Measurements from ENCODE around the gene GAS1.
A peak's percentile ranks its signal among the peaks of the same experiment; 100 is the strongest.

Gene GAS1

DNA sequence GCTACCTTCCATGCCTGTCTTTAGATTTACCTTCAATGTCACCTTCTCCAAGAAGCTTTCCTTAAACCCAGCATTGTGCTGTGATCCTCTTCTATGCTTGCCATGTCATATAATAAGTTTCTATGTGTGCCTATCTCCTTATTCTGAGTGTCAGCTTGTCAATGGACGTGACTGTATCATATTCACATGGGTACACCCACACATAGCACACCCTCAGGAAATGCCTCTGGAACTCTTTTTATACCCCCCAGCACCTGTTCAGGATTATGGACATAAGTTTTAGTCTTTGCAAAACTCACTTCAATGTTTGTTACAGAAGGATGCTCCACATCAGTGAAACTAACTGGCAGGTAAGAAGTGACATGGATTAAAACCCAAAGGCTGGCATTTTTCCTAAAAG, 7.4 kb downstream of the GAS1 start:
- TF ChIP-seq JUND (IDR thresholded peaks at IDR 0.05; ENCODE audit: low read depth) = no peak
- in situ Hi-C loops (cut with HindIII; ENCODE audit: low pct_unique_long_range_greater_than_20kb, low sequenced_read_pairs) = no loop called here
- no peak for DNase-seq (ENCODE audit: low read depth in 1 of 2, low spot score in 1 of 2)

DNA sequence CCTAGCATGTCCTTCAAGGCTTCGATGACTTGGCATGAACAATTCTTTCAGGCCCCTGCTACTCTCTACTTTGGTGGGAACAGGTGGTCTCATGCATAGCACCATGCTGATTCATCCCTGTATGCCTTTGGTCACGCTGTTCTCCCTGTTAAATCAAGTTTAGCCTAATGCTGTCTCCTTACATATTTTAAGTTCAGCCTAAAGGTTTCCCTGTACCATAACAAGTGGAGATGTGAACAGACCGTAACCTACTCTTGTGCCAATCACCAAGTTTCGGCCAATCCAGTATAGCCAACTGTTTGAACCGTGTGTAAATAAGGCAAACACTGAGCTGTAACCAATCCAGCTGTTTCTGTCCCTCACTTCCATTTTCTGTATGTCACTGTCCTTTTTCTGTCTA, 8.0 kb downstream of the GAS1 start:
- in situ Hi-C loops (cut with HindIII; ENCODE audit: low pct_unique_long_range_greater_than_20kb, low sequenced_read_pairs) = no loop called here
- TF ChIP-seq JUND (IDR thresholded peaks at IDR 0.05; ENCODE audit: low read depth) = no peak

GRCh38 chr9:86938780-86939179, 8.5 kb downstream of the GAS1 start:
- DNase-seq (ENCODE audit: low read depth in 1 of 2, low spot score in 1 of 2) = no peak
- no peak for TF ChIP-seq JUND (IDR thresholded peaks at IDR 0.05; ENCODE audit: low read depth)
- in situ Hi-C loops (cut with HindIII; ENCODE audit: low pct_unique_long_range_greater_than_20kb, low sequenced_read_pairs) = no loop called here

More for the DNA sequence above, 8.0 kb downstream of the GAS1 start:
- no peak for DNase-seq (ENCODE audit: low read depth in 1 of 2, low spot score in 1 of 2)

DNA sequence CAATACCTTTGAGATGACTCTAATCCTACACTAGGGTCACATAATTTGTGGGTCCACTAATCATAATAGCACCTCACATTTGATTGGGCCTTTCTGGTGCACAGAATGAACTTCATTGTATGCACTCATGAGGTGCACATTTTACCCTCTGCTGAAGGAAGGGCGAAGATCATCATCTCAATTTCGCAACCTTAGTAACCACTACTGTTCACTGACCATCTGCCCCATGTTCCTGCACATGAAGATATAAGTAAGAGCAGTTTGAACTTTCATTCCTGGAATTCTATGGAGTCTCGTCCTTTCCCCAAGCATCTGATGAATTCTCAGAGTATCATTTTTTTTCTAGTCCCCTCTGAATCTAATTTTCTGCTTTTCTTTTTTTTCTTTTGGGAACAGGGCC, 21.2 kb downstream of the GAS1 start:
- in situ Hi-C loops (cut with HindIII; ENCODE audit: low pct_unique_long_range_greater_than_20kb, low sequenced_read_pairs) = no loop called here
- DNase-seq (ENCODE audit: low read depth in 1 of 2, low spot score in 1 of 2) = no peak
- TF ChIP-seq JUND (IDR thresholded peaks at IDR 0.05; ENCODE audit: low read depth) = no peak

- TF ChIP-seq JUND (IDR thresholded peaks at IDR 0.05; ENCODE audit: low read depth) = no peak
- in situ Hi-C loops (cut with HindIII; ENCODE audit: low pct_unique_long_range_greater_than_20kb, low sequenced_read_pairs) = no loop called here
- DNase-seq (ENCODE audit: low read depth in 1 of 2, low spot score in 1 of 2) = no peak
These were observed 21.6 kb downstream of the GAS1 start for GRCh38 chr9:86925686-86926085.

- DNase-seq (ENCODE audit: low read depth in 1 of 2, low spot score in 1 of 2) = no peak
- no peak for TF ChIP-seq JUND (IDR thresholded peaks at IDR 0.05; ENCODE audit: low read depth)
- in situ Hi-C loops (cut with HindIII; ENCODE audit: low pct_unique_long_range_greater_than_20kb, low sequenced_read_pairs) = no loop called here
These were observed 23.1 kb downstream of the GAS1 start for GRCh38 chr9:86924206-86924605.

DNA sequence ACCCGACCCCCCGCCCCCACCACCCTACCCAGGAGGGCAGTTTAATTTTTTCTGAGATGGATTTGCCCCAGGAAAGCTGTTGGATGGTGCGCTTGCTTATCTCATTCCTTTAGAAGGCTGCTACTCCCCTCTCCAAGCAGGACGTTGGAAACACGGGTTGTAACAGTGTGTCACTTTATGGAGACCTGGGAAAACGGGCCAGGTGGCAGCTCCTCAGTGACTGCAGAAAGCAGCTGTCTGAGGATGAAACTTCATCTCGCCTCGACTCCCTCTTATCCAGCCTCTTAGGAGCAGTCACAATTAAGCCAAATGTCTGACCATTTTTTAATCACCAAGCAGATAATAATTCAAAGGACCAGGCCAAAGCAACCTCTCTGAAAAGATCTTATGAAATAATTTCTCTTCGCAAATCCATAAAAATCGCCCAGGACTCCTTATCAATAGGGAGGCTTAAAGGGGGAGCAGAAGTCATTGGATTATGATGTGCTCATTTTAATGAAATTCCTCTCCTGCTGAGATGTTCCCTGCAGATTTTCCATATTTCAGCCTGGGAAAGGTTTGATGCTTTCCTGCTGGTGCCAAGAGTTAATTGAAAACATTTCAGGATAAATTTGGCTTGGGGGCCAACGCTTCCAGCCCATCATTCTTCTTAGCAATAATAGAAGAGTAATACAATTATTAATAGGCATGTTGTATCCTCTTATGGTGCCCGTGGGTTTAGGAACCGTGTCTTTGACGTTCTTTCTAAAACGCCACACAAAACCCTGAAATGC, 26.0 kb downstream of the GAS1 start:
- DNase-seq (ENCODE audit: low read depth in 1 of 2, low spot score in 1 of 2) = no peak
- in situ Hi-C loops (cut with HindIII; ENCODE audit: low pct_unique_long_range_greater_than_20kb, low sequenced_read_pairs) = no loop called here
- no peak for TF ChIP-seq JUND (IDR thresholded peaks at IDR 0.05; ENCODE audit: low read depth)

DNA sequence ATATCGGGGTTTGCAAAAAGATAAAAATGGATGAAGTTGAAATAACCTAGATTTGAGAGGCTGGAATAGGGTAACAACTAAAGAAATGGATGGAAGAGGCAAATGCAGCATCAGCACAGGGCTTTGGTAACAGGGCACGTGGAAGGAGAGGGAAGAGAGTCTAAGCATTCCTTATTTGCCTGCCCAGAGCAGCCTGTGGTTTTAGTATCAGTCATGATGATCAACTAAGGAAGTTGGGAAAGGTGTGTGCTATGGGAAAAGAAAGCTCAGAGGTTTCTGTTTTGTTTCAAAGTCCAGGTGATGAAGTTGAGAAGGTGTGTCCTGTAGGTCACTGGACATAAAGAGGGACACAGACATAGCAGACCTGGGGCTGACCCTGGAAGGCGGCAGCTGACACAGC, 28.8 kb downstream of the GAS1 start:
- in situ Hi-C loops (cut with HindIII; ENCODE audit: low pct_unique_long_range_greater_than_20kb, low sequenced_read_pairs) = no loop called here
- DNase-seq (ENCODE audit: low read depth in 1 of 2, low spot score in 1 of 2) = peak in 1 of 2 experiments; percentile 7
- no peak for TF ChIP-seq JUND (IDR thresholded peaks at IDR 0.05; ENCODE audit: low read depth)

DNA sequence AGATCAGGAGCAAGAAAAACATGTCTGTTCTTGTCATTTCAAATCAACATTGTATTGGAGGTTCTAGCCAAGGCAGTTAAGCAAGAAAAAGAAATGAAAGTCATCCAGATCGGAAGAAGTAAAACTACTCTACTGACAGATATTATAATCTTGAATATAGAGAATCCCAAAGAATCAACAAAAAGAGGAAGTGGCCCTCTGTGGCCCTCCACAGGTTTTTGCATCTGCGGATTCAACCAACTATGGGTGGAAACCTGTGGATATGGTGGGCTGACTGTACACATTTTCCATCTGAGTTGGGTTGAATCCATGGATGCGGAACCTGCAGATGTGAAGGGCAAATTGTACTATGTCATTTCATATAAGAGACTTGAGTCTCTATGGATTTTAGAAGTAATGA, 35.1 kb downstream of the GAS1 start:
- DNase-seq (ENCODE audit: low read depth in 1 of 2, low spot score in 1 of 2) = no peak
- TF ChIP-seq JUND (IDR thresholded peaks at IDR 0.05; ENCODE audit: low read depth) = no peak
- in situ Hi-C loops (cut with HindIII; ENCODE audit: low pct_unique_long_range_greater_than_20kb, low sequenced_read_pairs) = no loop called here

DNA sequence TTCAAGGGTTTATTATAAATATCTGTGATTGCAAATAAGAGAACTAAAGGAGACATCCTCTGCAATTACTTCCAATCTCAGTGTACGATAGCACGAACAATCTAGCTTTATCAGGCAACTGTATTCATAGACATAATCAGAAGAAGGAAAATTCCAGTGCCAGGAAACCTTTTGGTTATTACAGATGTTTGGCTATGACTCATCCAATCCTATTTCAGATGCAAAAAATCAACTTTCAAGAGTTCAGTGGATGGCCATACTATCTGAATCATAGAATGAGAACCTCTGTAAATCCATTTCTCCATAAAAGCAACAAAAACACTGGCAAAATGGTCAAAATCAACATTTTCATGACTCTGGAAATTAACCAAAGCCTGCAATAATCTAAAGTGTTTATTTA, 37.9 kb downstream of the GAS1 start:
- in situ Hi-C loops (cut with HindIII; ENCODE audit: low pct_unique_long_range_greater_than_20kb, low sequenced_read_pairs) = no loop called here
- no peak for DNase-seq (ENCODE audit: low read depth in 1 of 2, low spot score in 1 of 2)
- TF ChIP-seq JUND (IDR thresholded peaks at IDR 0.05; ENCODE audit: low read depth) = no peak

DNA sequence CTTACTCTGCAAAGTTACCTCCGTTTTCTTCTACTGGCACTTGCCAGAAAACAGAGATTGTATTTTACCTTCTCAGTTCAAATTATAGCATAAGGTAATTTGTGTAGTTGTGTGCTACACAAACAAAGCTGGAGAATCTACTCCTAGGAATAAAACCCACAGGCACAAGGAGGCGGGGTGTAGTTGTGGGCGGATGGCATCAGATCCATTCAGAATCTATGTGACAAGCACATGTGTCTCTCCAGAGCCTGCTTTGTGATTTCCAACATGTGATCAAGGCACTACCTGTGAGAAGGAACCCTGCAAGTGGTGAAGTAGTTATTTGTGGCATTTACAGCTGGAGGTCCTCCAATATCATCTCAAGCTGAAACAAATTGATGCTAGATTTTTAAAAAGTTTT, 39.0 kb downstream of the GAS1 start:
- in situ Hi-C loops (cut with HindIII; ENCODE audit: low pct_unique_long_range_greater_than_20kb, low sequenced_read_pairs) = no loop called here
- no peak for TF ChIP-seq JUND (IDR thresholded peaks at IDR 0.05; ENCODE audit: low read depth)
- DNase-seq (ENCODE audit: low read depth in 1 of 2, low spot score in 1 of 2) = no peak

- no peak for DNase-seq (ENCODE audit: low read depth in 1 of 2, low spot score in 1 of 2)
- in situ Hi-C loops (cut with HindIII; ENCODE audit: low pct_unique_long_range_greater_than_20kb, low sequenced_read_pairs) = no loop called here
- no peak for TF ChIP-seq JUND (IDR thresholded peaks at IDR 0.05; ENCODE audit: low read depth)
These were observed 40.0 kb downstream of the GAS1 start for GRCh38 chr9:86907346-86907745.

GRCh38 chr9:86903734-86904085, 43.6 kb downstream of the GAS1 start:
- in situ Hi-C loops (cut with HindIII; ENCODE audit: low pct_unique_long_range_greater_than_20kb, low sequenced_read_pairs) = no loop called here
- DNase-seq (ENCODE audit: low read depth in 1 of 2, low spot score in 1 of 2) = no peak
- TF ChIP-seq JUND (IDR thresholded peaks at IDR 0.05; ENCODE audit: low read depth) = no peak
